Liver (tissue), 9 donors: ENCODE measurements around the gene SLC10A4. TPM values are rescaled to one million over a fixed set of nuclear protein-coding genes. Genes with fewer than 3 reads are reported as not detected.

ENCODE experiments used
- DNase-seq: peaks from one replicate; pipeline ENCODE4 v3.0.0-alpha.2; 2017; ENCODE audit warnings: low spot score
- H3K27ac ChIP-seq, 2 donors: one replicate each; pipeline ENCODE4 v1.7.0; 2013; ENCODE audit warnings: inconsistent platforms in 2 of 2, low read length in 2 of 2, control low read depth in 1 of 2, low read depth in 1 of 2, mild to moderate bottlenecking in 1 of 2
- H3K27me3 ChIP-seq, 4 donors: one replicate each; pipeline versions ENCODE4 v1.6.1 to v1.7.0; 2013; ENCODE audit warnings: low read length in 3 of 4, inconsistent platforms in 1 of 4, mild to moderate bottlenecking in 1 of 4, moderate library complexity in 1 of 4; ENCODE audit not compliant: control insufficient read depth in 4 of 4, insufficient read depth in 4 of 4
- H3K36me3 ChIP-seq, 4 donors: one replicate each; pipeline versions ENCODE4 v1.6.1 to v1.7.0; 2013; ENCODE audit warnings: low read length in 3 of 4, mild to moderate bottlenecking in 3 of 4, low read depth in 1 of 4, moderate library complexity in 1 of 4; ENCODE audit not compliant: control insufficient read depth in 4 of 4, insufficient read depth in 3 of 4
- H3K4me1 ChIP-seq, 4 donors: one replicate each; pipeline versions ENCODE4 v1.6.1 to v1.7.0; 2013; ENCODE audit warnings: low read length in 3 of 4, mild to moderate bottlenecking in 3 of 4, moderate library complexity in 1 of 4; ENCODE audit not compliant: control insufficient read depth in 4 of 4, insufficient read depth in 4 of 4
- H3K4me3 ChIP-seq, 3 donors: one replicate each; pipeline versions ENCODE4 v1.6.1 to v1.7.0; 2013; ENCODE audit warnings: low read length in 3 of 3, control low read depth in 1 of 3, low read depth in 1 of 3, mild to moderate bottlenecking in 1 of 3
- H3K9ac ChIP-seq, 2 donors: one replicate each; pipeline ENCODE4 v1.7.0; 2013; ENCODE audit warnings: low read length in 2 of 2, mild to moderate bottlenecking in 2 of 2, moderate library complexity in 2 of 2, control low read depth in 1 of 2, low read depth in 1 of 2
- H3K9me3 ChIP-seq, 4 donors: one replicate each; pipeline versions ENCODE4 v1.6.1 to v1.7.0; 2013; ENCODE audit warnings: low read length in 3 of 4; ENCODE audit not compliant: control insufficient read depth in 4 of 4
- ATF3 ChIP-seq: IDR thresholded peaks from 2 replicates; pipeline ENCODE4 v1.6.1; 2016; ENCODE audit warnings: antibody characterized with exemption
- CTCF ChIP-seq: fragments of 150-350 bp; IDR thresholded peaks from 2 replicates; pipeline ENCODE4 v1.5.1; 2017; ENCODE audit warnings: improper control_type of control experiment, low read depth, low read length; ENCODE audit not compliant: missing input control
- EGR1 ChIP-seq, 2 donors: IDR thresholded peaks; 2 replicates each; pipeline ENCODE4 v1.6.1; 2016 to 2018; ENCODE audit warnings: antibody characterized with exemption in 2 of 2, low read depth in 2 of 2
- FOXA1 ChIP-seq: IDR thresholded peaks from 2 replicates; pipeline ENCODE4 v1.6.1; 2016; ENCODE audit warnings: antibody characterized with exemption
- FOXA2 ChIP-seq: IDR thresholded peaks from 2 replicates; pipeline ENCODE4 v1.6.1; 2016; ENCODE audit warnings: antibody characterized with exemption
- GABPA ChIP-seq, 2 donors: IDR thresholded peaks in 1 of 2; conservative IDR thresholded peaks in 1 of 2; 2 replicates each; pipeline ENCODE4 v1.6.1; 2016; ENCODE audit warnings: antibody characterized with exemption in 2 of 2, mild to moderate bottlenecking in 1 of 2, moderate library complexity in 1 of 2
- HNF4A ChIP-seq, 2 donors: conservative IDR thresholded peaks; 2 replicates each; pipeline ENCODE4 v1.6.1; 2016; ENCODE audit warnings: antibody characterized with exemption in 2 of 2, mild to moderate bottlenecking in 2 of 2
- JUND ChIP-seq, 2 donors: IDR thresholded peaks; 2 replicates each; pipeline ENCODE4 v1.6.1; 2016; ENCODE audit warnings: antibody characterized with exemption in 2 of 2
- MAX ChIP-seq: IDR thresholded peaks from 2 replicates; pipeline ENCODE4 v1.6.1; 2016; ENCODE audit warnings: antibody characterized with exemption
- NR2F2 ChIP-seq: IDR thresholded peaks from 2 replicates; pipeline ENCODE4 v1.6.1; 2016; ENCODE audit warnings: antibody characterized with exemption
- RAD21 ChIP-seq, 2 donors: IDR thresholded peaks; 2 replicates each; pipeline ENCODE4 v1.6.1; 2016; ENCODE audit warnings: antibody characterized with exemption in 2 of 2, mild to moderate bottlenecking in 2 of 2
- RXRA ChIP-seq, 2 donors: IDR thresholded peaks; 2 replicates each; pipeline ENCODE4 v1.6.1; 2017 to 2018; ENCODE audit warnings: antibody characterized with exemption in 2 of 2, mild to moderate bottlenecking in 1 of 2
- SP1 ChIP-seq: IDR thresholded peaks from 2 replicates; pipeline ENCODE4 v1.6.1; 2018; ENCODE audit warnings: antibody characterized with exemption, mild to moderate bottlenecking
- TAF1 ChIP-seq: conservative IDR thresholded peaks from 2 replicates; pipeline ENCODE4 v1.6.1; 2016; ENCODE audit warnings: antibody characterized with exemption, mild to moderate bottlenecking
- YY1 ChIP-seq: IDR thresholded peaks from 2 replicates; pipeline ENCODE4 v1.6.1; 2016; ENCODE audit warnings: antibody characterized with exemption, mild to moderate bottlenecking
- ZBTB33 ChIP-seq: IDR thresholded peaks from 2 replicates; pipeline ENCODE4 v1.6.1; 2016; ENCODE audit warnings: antibody characterized with exemption
- WGBS: extraction: QIAGEN DNeasy Blood & Tissue Kit; methylation state at CpG from one replicate; pipeline ENCODE4 v1.1.7; 2013; 5-methylcytosine and 5-hydroxymethylcytosine counted together
- polyA plus RNA-seq, 2 donors: library from polyadenylated mRNA; stranded (reverse) in 1 of 2; unstranded in 1 of 2; fragments of 200-250 nt in 1 of 2; fragments of >200 nt in 1 of 2; fragmentation: Nextera tagmentation in 1 of 2; extraction: Ambion mirVana in 1 of 2; gene quantifications; one replicate each; pipeline versions ENCODE4 v1.2.1 to v1.2.3, GENCODE V29; 2013 to 2015
- total RNA-seq, 2 donors: library from RNA; depleted of rRNA; stranded (reverse); fragments of >200 nt; gene quantifications; one replicate each; pipeline ENCODE4 v1.2.3, GENCODE V29; 2014
- donor health status: healthy.
- donor health status: healthy.
- donor health status: healthy.
- donor health status: healthy.
- donor health status: healthy.

SLC10A4 gene
- total and polyA plus RNA-seq, 4 donors: 0.08 to 1.8 TPM; not detected in 2

- TF ChIP-seq CTCF: no peak
- no peak for TF ChIP-seq TAF1
- TF ChIP-seq FOXA1: no peak
- no peak for TF ChIP-seq ATF3
- TF ChIP-seq JUND (IDR thresholded peaks at IDR 0.05): no peak
- no peak for TF ChIP-seq RAD21 (IDR thresholded peaks at IDR 0.05)
- TF ChIP-seq GABPA (IDR thresholded peaks at IDR 0.05 in 1 of 2, conservative IDR thresholded peaks at IDR 0.05 in 1 of 2): no peak
- TF ChIP-seq RXRA (IDR thresholded peaks at IDR 0.05): no peak
- TF ChIP-seq FOXA2: no peak
- no peak for TF ChIP-seq YY1
These were observed 35.0 kb downstream of the SLC10A4 start (continued) for GRCh38 chr4:48518143-48518542.

- DNase-seq: no peak
- no peak overlapping the region for H3K4me3 ChIP-seq
- peaks cover 3 to 61% (median 45%) of the 10 kb centered on the region in 4 donors for H3K36me3 ChIP-seq
- WGBS: 83% methylated on average over 1 of the region's 1 CpG
- H3K27me3 ChIP-seq: no peaks in the 10 kb centered on the region
- H3K9me3 ChIP-seq: no peaks in the 10 kb centered on the region
- no peaks in the 10 kb centered on the region for H3K4me1 ChIP-seq
- H3K27ac ChIP-seq: no peak overlapping the region
- TF ChIP-seq MAX (no peak), NR2F2 (no peak), HNF4A (conservative IDR thresholded peaks at IDR 0.05) (no peak), RAD21 (IDR thresholded peaks at IDR 0.05) (no peak), SP1 (no peak), ATF3 (no peak), GABPA (IDR thresholded peaks at IDR 0.05 in 1 of 2, conservative IDR thresholded peaks at IDR 0.05 in 1 of 2) (no peak), TAF1 (no peak), YY1 (no peak), EGR1 (IDR thresholded peaks at IDR 0.05; ENCODE audit: low read depth in 2 of 2) (no peak), CTCF (no peak), ZBTB33 (no peak), FOXA2 (no peak)
- no peak overlapping the region for H3K9ac ChIP-seq
These were observed 43.3 kb downstream of the SLC10A4 start for GRCh38 chr4:48526406-48526805.
